Stomach smooth muscle (tissue), 2 donors: ENCODE measurements around the gene DTNB.

Experiments used
- H3K27ac ChIP-seq: one replicate; pipeline ENCODE4 v1.7.0; 2013; ENCODE audit warnings: mild to moderate bottlenecking, low read length, inconsistent platforms
- H3K27me3 ChIP-seq, 2 donors: one replicate each; pipeline ENCODE4 v1.7.0; 2013; ENCODE audit warnings: low read length in 2 of 2; ENCODE audit not compliant: insufficient read depth in 2 of 2, control insufficient read depth in 1 of 2
- H3K36me3 ChIP-seq, 2 donors: one replicate each; pipeline ENCODE4 v1.7.0; 2013; ENCODE audit warnings: low read length in 2 of 2; ENCODE audit not compliant: control insufficient read depth in 2 of 2, insufficient read depth in 2 of 2
- H3K4me1 ChIP-seq: one replicate; pipeline ENCODE4 v1.7.0; 2013; ENCODE audit warnings: low read length; ENCODE audit not compliant: control insufficient read depth, insufficient read depth
- H3K4me3 ChIP-seq, 2 donors: one replicate each; pipeline ENCODE4 v1.7.0; 2013; ENCODE audit warnings: low read length in 2 of 2
- H3K9ac ChIP-seq, 2 donors: one replicate each; pipeline ENCODE4 v1.7.0; 2013; ENCODE audit warnings: low read length in 2 of 2, mild to moderate bottlenecking in 1 of 2
- H3K9me3 ChIP-seq, 2 donors: one replicate each; pipeline ENCODE4 v1.7.0; 2013; ENCODE audit warnings: low read length in 2 of 2; ENCODE audit not compliant: control insufficient read depth in 2 of 2
- donor health status: healthy.
- donor health status: Pancreatic carcinoma.

DTNB gene

DNA sequence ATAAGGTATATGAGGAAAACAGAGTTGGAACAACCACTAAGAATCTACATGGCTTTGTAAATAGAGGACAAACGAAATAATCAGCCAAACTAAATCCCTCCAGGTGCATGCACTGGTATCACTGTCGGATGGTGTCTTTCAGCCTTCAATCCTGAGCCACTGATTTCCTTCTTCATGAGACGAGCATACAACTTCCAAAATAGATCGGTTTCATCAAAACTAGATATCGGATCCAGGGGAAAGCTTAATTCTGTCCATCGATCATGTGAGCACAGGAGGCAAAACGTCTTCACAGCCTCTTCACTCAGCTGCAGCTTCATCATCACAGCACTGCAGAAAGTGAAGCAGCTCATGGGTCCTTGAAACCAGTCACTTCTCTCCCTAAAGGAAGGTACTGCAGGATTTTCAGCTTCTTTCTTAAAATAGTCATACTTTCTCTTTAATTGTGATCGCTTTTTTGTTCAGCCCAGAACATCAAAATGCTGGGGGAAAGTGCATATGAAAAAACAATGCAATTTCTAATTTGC is 80.5 kb downstream of the DTNB start:
- Histone ChIP-seq H3K9me3 (no peaks in the 10 kb centered on the region), H3K9ac (no peak overlapping the region), H3K36me3 (no peaks in the 10 kb centered on the region), H3K4me1 (no peaks in the 10 kb centered on the region), H3K27ac (no peak overlapping the region), H3K27me3 (no peaks in the 10 kb centered on the region), H3K4me3 (no peak overlapping the region)

DNA sequence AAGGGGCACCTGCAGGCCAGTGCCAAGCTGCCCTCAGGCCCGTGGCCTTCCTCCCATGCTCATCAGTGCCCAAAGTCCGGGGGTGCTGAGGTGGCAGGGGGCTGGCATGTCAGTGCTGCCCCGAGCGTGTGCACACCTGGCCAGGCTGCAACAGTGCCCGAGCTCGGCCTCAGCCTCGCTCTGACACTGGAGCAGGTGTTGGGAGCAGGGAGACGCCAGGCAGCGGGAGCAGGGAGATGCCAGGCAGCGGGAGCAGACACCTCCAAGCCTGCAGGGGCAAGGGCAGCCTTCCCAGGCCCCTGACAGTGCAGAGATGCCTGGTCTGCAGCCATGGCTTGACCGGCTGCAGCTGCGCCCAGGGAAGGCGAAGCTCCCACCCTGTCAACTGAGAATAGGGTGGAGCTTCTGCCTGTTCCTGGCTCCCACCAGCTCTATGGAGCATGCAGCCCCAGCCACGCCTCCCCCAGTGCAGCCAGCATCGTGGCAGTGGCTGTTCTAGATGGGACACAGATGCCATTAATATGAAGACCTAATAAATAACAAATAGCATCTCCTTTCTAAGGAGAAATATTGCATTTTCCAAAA is 82.4 kb downstream of the DTNB start:
- Histone ChIP-seq H3K4me3 (no peak overlapping the region), H3K27me3 (no peaks in the 10 kb centered on the region), H3K4me1 (no peaks in the 10 kb centered on the region), H3K27ac (no peak overlapping the region), H3K36me3 (no peaks in the 10 kb centered on the region), H3K9me3 (no peaks in the 10 kb centered on the region), H3K9ac (no peak overlapping the region)

DNA sequence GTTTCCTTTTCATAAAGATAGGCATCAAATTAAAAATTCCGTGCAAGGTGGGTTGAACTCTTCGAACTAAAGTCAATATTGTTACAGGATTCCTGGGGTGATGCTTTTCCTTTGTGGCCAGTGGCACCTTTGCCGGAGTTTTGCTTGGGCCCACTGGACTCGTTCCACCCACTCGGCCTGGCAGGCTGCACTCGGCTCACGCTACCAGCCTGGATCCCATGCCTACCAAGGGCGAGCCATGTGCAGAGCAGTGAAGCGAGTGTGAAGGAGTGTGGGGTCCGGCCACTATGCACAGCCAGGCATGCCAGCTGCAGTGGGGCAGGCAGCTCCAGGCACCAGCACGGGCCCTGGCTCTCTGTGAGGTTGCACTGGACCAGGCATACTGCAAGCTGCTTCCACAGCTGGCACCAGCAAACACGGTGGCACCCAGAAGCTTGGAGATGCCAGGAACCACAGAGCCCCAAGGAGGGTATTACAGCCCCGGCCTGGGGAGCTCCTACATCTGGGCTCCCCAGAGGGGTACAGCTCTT is 83.6 kb downstream of the DTNB start:
- Histone ChIP-seq H3K27me3 (no peaks in the 10 kb centered on the region), H3K9me3 (no peaks in the 10 kb centered on the region), H3K4me1 (no peaks in the 10 kb centered on the region), H3K9ac (no peak overlapping the region), H3K36me3 (no peaks in the 10 kb centered on the region), H3K27ac (no peak overlapping the region), H3K4me3 (no peak overlapping the region)

DNA sequence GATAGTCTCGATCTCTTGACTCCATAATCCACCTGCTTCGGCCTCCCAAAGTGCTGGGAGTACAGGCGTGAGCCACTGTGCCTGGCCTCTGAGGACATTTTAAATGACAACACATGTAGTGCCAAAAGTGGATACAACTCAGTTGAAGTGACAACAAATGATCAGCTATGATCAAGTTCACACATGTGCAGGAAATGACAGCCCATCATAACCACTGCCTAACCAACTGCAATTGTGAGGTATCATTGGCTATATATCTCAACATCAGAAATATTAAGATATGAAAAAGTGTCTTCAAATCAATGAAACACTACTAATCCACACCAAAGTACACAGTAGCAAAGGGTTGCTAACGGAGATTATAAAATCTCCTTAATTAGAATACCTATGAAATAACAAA is 84.8 kb downstream of the DTNB start:
- H3K27ac ChIP-seq: no peak overlapping the region
- H3K9me3 ChIP-seq: no peaks in the 10 kb centered on the region
- no peak overlapping the region for H3K9ac ChIP-seq
- no peaks in the 10 kb centered on the region for H3K36me3 ChIP-seq
- no peaks in the 10 kb centered on the region for H3K4me1 ChIP-seq
- H3K4me3 ChIP-seq: no peak overlapping the region
- no peaks in the 10 kb centered on the region for H3K27me3 ChIP-seq

DNA sequence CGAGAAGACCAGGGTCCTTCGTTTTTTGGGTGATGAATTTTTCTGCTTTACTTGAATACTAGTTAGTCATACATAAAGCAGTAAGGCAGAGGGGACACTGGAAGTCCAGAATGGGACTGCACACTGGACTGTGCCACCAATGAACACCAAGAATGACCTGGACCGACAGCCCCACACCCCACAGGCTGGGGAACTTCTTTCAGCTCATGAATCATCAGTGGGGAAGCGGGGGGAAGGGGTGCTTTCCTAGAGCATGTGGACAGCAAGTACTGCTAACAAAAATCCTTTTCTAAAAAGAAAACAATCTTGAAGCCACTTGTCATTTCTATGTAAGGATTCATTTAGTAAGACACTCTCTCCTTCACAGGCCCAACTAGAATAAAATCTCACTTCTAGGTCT is 86.0 kb downstream of the DTNB start:
- H3K9ac ChIP-seq: no peak overlapping the region
- H3K4me1 ChIP-seq: no peaks in the 10 kb centered on the region
- no peaks in the 10 kb centered on the region for H3K27me3 ChIP-seq
- no peaks in the 10 kb centered on the region for H3K9me3 ChIP-seq
- no peak overlapping the region for H3K4me3 ChIP-seq
- no peaks in the 10 kb centered on the region for H3K36me3 ChIP-seq
- no peak overlapping the region for H3K27ac ChIP-seq

DNA sequence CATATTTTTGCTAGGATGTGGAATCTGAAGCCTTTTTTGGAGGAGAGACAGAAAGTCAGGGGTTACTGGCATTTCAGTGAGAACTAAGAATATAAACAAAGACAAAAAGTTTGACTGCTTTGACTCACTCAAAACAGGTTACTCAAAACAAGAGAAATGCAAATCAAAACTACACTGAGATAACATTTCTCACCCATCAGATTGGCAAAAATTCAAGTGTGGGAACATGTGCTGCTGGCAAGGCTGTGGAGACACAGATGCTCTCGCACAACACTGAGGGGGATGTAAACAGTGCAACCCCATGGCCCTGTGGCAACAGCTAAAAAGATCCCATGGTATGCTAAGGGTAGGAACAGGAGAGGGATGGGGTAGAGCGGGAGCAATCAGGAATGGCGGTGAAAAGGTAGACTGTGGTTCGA is 86.6 kb downstream of the DTNB start:
- Histone ChIP-seq H3K27ac (no peak overlapping the region), H3K9ac (no peak overlapping the region), H3K36me3 (no peaks in the 10 kb centered on the region), H3K4me3 (no peak overlapping the region), H3K27me3 (no peaks in the 10 kb centered on the region), H3K4me1 (no peaks in the 10 kb centered on the region), H3K9me3 (no peaks in the 10 kb centered on the region)

DNA sequence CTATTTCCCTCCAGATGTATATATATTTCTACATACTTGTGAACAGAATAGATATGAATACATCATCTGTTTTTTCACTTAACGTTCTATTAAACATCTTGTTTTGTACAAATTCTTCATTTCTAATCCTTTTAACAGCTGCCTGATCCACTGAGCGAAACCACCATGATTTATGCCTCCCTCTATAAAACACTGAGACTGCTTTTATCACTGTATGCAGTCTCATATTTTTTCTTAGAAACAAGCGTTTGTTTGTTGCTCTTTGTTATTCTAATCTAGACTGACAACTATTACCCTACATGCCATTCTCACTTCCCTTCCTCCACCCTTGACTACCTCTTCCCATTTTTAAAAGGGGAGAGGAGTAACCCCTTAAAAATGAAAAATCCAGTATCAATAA is 88.2 kb downstream of the DTNB start:
- H3K27ac ChIP-seq: no peak overlapping the region

DNA sequence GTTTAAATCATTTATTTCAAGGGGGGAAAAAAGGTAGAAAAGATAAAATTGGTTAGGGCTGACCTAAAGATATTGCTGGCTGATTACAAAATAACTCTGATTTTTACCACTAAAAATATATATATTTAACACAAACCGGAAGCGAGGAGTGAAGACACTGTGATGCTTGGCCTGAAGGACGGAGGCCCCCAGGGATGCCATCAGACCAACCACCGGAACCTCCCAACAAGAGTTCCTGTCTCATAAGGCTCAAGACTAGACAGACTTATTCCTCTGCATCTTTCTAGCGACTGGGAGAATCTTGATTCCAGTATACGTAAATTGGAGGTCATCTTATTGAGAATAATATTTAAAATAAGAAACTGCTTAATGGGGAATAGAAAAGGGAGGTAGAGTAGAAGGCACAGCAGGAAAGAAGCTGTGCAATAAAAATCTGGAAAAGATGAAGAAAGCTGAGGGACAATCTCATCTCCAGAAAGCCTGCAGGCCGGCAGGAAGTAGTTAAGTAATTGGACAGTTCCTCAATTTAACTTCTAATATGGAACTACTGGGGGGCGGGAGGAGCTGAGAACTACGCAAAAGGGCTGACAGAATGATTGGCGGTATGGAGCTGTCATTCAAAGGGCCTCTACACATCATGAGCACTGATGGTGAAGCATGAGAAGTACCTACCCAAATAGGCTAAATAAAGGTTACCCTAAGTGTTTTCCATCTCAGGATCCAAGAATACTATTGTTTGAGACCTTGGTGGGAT is 91.1 kb downstream of the DTNB start:
- no peak overlapping the region for H3K4me3 ChIP-seq
- no peaks in the 10 kb centered on the region for H3K9me3 ChIP-seq
- H3K4me1 ChIP-seq: no peaks in the 10 kb centered on the region
- H3K9ac ChIP-seq: no peak overlapping the region
- no peaks in the 10 kb centered on the region for H3K36me3 ChIP-seq
- H3K27me3 ChIP-seq: no peaks in the 10 kb centered on the region
- no peak overlapping the region for H3K27ac ChIP-seq

More for the DNA sequence above, 88.2 kb downstream of the DTNB start:
- no peaks in the 10 kb centered on the region for H3K27me3 ChIP-seq
- H3K36me3 ChIP-seq: no peaks in the 10 kb centered on the region
- H3K4me1 ChIP-seq: no peaks in the 10 kb centered on the region
- H3K4me3 ChIP-seq: no peak overlapping the region
- no peaks in the 10 kb centered on the region for H3K9me3 ChIP-seq
- H3K9ac ChIP-seq: no peak overlapping the region

DNA sequence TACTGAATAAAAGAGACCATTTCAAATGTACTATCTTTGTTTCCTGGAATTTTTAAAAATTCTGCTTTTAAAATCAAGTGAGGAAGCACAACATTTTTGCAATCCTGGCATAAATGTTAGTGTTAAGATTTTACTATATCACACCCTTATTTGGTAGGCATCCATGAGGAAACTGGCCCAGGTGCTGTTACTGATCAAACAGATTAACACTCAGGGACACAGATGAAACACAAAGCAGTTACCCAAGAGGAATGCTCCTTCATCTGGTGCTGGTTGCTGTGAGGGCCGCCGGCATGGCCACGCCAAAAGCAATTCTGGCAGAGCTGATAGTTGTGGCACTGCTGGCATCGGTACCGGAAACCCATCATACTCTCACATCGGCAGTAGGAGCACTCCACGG is 96.8 kb downstream of the DTNB start:
- no peaks in the 10 kb centered on the region for H3K4me1 ChIP-seq
- no peak overlapping the region for H3K27ac ChIP-seq
- H3K9me3 ChIP-seq: no peaks in the 10 kb centered on the region
- H3K27me3 ChIP-seq: no peaks in the 10 kb centered on the region
- H3K4me3 ChIP-seq: no peak overlapping the region
- H3K36me3 ChIP-seq: no peaks in the 10 kb centered on the region
- no peak overlapping the region for H3K9ac ChIP-seq

DNA sequence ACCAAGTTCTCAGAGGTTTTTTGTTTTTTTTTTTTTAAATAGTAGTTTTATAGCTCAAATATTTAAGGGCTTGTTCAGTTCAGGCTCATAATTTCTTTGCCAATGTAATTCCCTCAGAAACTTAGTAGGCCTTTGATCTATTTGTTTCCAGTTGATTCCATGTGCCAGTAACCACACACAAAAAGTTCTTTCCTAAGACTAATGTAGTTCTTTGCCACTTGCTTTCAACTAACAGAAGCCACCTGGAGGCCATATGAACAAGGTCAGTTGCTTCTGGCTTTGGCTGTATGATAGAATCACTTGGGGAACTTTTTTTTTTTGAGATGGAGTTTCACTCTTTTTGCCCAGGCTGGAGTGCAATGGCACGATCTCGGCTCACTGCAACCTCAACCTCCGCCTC is 100.7 kb downstream of the DTNB start:
- Histone ChIP-seq H3K27ac (no peak overlapping the region), H3K4me3 (no peak overlapping the region), H3K27me3 (no peaks in the 10 kb centered on the region), H3K4me1 (no peaks in the 10 kb centered on the region), H3K9me3 (no peaks in the 10 kb centered on the region), H3K9ac (no peak overlapping the region), H3K36me3 (no peaks in the 10 kb centered on the region)
